Tibial nerve (tissue), 4 donors: Measurements from ENCODE around the gene EBP. TPM values are rescaled to one million over a fixed set of nuclear protein-coding genes. Genes with fewer than 3 reads are reported as not detected.
A peak's percentile ranks its signal among the peaks of the same experiment; 100 is the strongest.

Source experiments
- DNase-seq, 2 donors: peaks; one replicate each; pipeline ENCODE4 v3.0.0-alpha.2; 2019; ENCODE audit warnings: low spot score in 2 of 2
- H3K27ac ChIP-seq, 4 donors: fragments of 200-600 bp; sonication (generic) in 3 of 4; one replicate each; pipeline ENCODE4 v1.5.1; 2017 to 2019; ENCODE audit warnings: mild to moderate bottlenecking in 1 of 4
- H3K27me3 ChIP-seq, 2 donors: fragments of 200-600 bp; sonication (generic) in 1 of 2; one replicate each; pipeline versions ENCODE4 v1.5.1 to v1.6.0; 2017 to 2019
- H3K36me3 ChIP-seq, 3 donors: fragments of 200-600 bp; sonication (generic); one replicate each; pipeline ENCODE4 v1.5.1; 2018 to 2019
- H3K4me1 ChIP-seq, 4 donors: fragments of 200-600 bp; sonication (generic) in 3 of 4; one replicate each; pipeline ENCODE4 v1.5.1; 2017 to 2019
- H3K4me3 ChIP-seq, 4 donors: fragments of 200-600 bp; sonication (generic) in 3 of 4; one replicate each; pipeline ENCODE4 v1.5.1; 2017 to 2019; ENCODE audit warnings: mild to moderate bottlenecking in 1 of 4, moderate library complexity in 1 of 4
- H3K9me3 ChIP-seq, 4 donors: fragments of 200-600 bp; sonication (generic) in 3 of 4; one replicate each; pipeline ENCODE4 v1.5.1; 2017 to 2019
- CTCF ChIP-seq, 5 experiments: fragments of 200-600 bp in 3 of 5; fragments of 450-650 bp in 2 of 5; sonication (generic) in 3 of 5; IDR thresholded peaks; one replicate each; pipeline ENCODE4 v1.5.1; 2016 to 2019; ENCODE audit warnings: antibody characterized with exemption in 5 of 5, mild to moderate bottlenecking in 3 of 5, moderate library complexity in 2 of 5
- EP300 ChIP-seq, 2 donors: sonication (generic); formaldehyde crosslinking; IDR thresholded peaks; one replicate each; pipeline ENCODE4 v1.6.1; 2017; ENCODE audit warnings: antibody characterized with exemption in 2 of 2, mild to moderate bottlenecking in 1 of 2
- POLR2A ChIP-seq, 2 donors: fragments of 450-650 bp; IDR thresholded peaks; one replicate each; pipeline ENCODE4 v1.6.1; 2017; ENCODE audit warnings: antibody characterized with exemption in 2 of 2, mild to moderate bottlenecking in 2 of 2, moderate library complexity in 2 of 2
- WGBS, 2 donors: methylation state at CpG; one replicate each; pipeline ENCODE4 v1.1.5; 2018; 5-methylcytosine and 5-hydroxymethylcytosine counted together
- total RNA-seq, 4 donors: library from RNA; depleted of rRNA; stranded (reverse); fragments of >200 nt; gene quantifications; one replicate each; pipeline ENCODE4 v1.1.0, GENCODE V29; 2016

The EBP gene
- total RNA-seq, 4 donors from 2014 or later: 21.1 to 29.2 (median 23.6) TPM

- peak within 1 kb of the TSS; percentile 61 to 82 (median 70) for H3K27ac ChIP-seq
- WGBS, 2 donors: 0 to 47% methylated on average over 7 to 54 of the region's 65 CpGs
Measured at GRCh38 chrX:48508400-48509244, 13.0 kb upstream of the EBP start, which contains the start of gene PORCN. TSS of gene PORCN (plus strand) at chrX:48508992. CDS start at chrX:48509821, 829 bp downstream.

DNA sequence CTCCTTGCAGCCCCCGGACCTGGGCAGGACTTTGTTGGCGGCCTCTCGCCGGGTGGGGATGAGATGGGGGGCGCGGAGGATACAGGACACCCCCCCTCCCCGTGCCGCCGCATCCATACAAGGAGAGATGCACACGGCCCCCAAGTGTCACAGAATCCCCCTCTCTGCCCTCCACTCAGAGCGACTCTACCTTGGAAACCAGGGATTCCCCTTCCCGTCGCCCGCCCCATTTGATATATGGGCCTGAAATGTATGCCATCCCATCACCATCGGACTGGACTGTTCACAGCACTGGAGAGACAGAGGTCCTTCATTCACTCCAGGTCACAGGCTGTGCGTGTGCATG, 12.4 kb upstream of the EBP start:
- H3K27me3 ChIP-seq: no peaks in the 10 kb centered on the region
- peaks cover 0 to 12% (median 0%) of the 10 kb centered on the region in 4 donors for H3K4me1 ChIP-seq
- H3K36me3 ChIP-seq: peaks cover 0 to 8% (median 0%) of the 10 kb centered on the region in 3 donors
- peak overlapping the region; percentile 61 to 82 (median 70) for H3K27ac ChIP-seq
- H3K9me3 ChIP-seq: no peaks in the 10 kb centered on the region
- 2 to 47% methylated on average over 13 to 16 of the region's 16 CpGs for WGBS, 2 donors
- no peak for TF ChIP-seq CTCF (IDR thresholded peaks at IDR 0.05)
- TF ChIP-seq EP300 (IDR thresholded peaks at IDR 0.05): no peak
- TF ChIP-seq POLR2A (IDR thresholded peaks at IDR 0.05): no peak
- DNase-seq: no peak
- peak overlapping the region; percentile 60 to 83 (median 64) for H3K4me3 ChIP-seq

More at GRCh38 chrX:48508400-48509244, 13.0 kb upstream of the EBP start, which contains the start of gene PORCN:
- Histone ChIP-seq H3K4me3 (peak within 1 kb of the TSS; percentile 60 to 83 (median 64)), H3K9me3 (no peaks in the 10 kb centered on the region), H3K36me3 (peaks cover 0 to 6% (median 0%) of the 10 kb centered on the region in 3 donors), H3K27me3 (no peaks in the 10 kb centered on the region), H3K4me1 (peaks cover 0 to 12% (median 0%) of the 10 kb centered on the region in 4 donors)
- TF ChIP-seq CTCF (IDR thresholded peaks at IDR 0.05): no peak
- TF ChIP-seq EP300 (IDR thresholded peaks at IDR 0.05): no peak
- peak in 1 of 2 donors; percentile 46 for TF ChIP-seq POLR2A (IDR thresholded peaks at IDR 0.05)
- peak; percentile 60 to 70 for DNase-seq

GRCh38 chrX:48509619-48510018, 12.0 kb upstream of the EBP start:
- no peak for DNase-seq
- WGBS, 2 donors: 32 to 78% methylated on average over 6 of the region's 11 CpGs
- TF ChIP-seq POLR2A (IDR thresholded peaks at IDR 0.05) (no peak), EP300 (IDR thresholded peaks at IDR 0.05) (no peak), CTCF (IDR thresholded peaks at IDR 0.05) (no peak)
- peak overlapping the region in 1 of 4 donors; percentile 82 for H3K27ac ChIP-seq
- peaks cover 0 to 12% (median 0%) of the 10 kb centered on the region in 3 donors for H3K36me3 ChIP-seq
- peak overlapping the region in 3 of 4 donors; percentile 62 to 83 (median 67) for H3K4me3 ChIP-seq
- H3K4me1 ChIP-seq: peaks cover 0 to 12% (median 0%) of the 10 kb centered on the region in 4 donors
- no peaks in the 10 kb centered on the region for H3K9me3 ChIP-seq
- H3K27me3 ChIP-seq: no peaks in the 10 kb centered on the region

DNA sequence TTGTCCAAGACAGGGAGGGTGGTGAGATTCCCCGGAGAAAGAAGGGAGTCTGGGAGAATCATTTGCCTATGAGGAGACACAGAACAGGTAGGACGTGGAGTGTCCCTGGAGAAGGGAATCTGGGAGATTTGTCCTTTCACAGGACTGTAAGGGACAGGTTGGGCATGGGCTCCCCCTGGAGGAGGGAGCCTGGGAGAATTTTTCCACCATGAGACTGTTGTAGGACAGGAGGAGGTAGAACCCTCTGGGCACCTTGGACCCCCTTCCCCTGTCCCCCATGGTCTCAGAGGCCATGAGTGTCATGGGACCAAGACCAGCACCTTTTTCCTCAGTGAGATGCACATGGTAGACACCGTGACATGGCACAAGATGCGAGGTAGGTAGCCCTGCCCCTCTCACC, 10.0 kb upstream of the EBP start:
- Histone ChIP-seq H3K9me3 (no peaks in the 10 kb centered on the region), H3K27me3 (no peaks in the 10 kb centered on the region), H3K27ac (no peak overlapping the region), H3K36me3 (peaks cover 0 to 30% (median 0%) of the 10 kb centered on the region in 3 donors), H3K4me1 (peaks cover 0 to 12% (median 0%) of the 10 kb centered on the region in 4 donors), H3K4me3 (no peak overlapping the region)
- WGBS, 2 donors: 69 to 72% methylated on average over 4 of the region's 4 CpGs
- TF ChIP-seq EP300 (IDR thresholded peaks at IDR 0.05) (no peak), CTCF (IDR thresholded peaks at IDR 0.05) (peak in 1 of 5 experiments; percentile 5), POLR2A (IDR thresholded peaks at IDR 0.05) (no peak)
- no peak for DNase-seq
